ENCODE measurements around the gene CANX. TPM values are rescaled to one million over a fixed set of nuclear protein-coding genes. Genes with fewer than 3 reads are reported as not detected.

The CANX gene
- polyA plus RNA-seq, 2 of the 4 experiments (the other 2 are of a cell fraction): 433 to 1,000 TPM

- ATAC-seq (no peak), DNase-seq (ENCODE audit: low read depth in 1 of 2, low spot score in 1 of 2) (no peak), FAIRE-seq (no peak)
- CTCF ChIA-PET: interaction anchor here (1.2 to 1.6 kb wide), 4 partner anchors 18 to 35 kb away, joined by 3 to 5 read pairs (median 4); no protein-coding TSS in a partner anchor
- Histone ChIP-seq H3K9me3 (no peaks in the 10 kb centered on the region), H3K4me2 (no peak overlapping the region), H3K4me3 (no peak overlapping the region), H3K27ac (no peak overlapping the region), H3K4me1 (peaks cover 17% of the 10 kb centered on the region)
- no peak for TF ChIP-seq HOXB5 (CRISPR knock-in tag; IDR thresholded peaks at IDR 0.05)
- no peak for TF ChIP-seq MAFK (IDR thresholded peaks at IDR 0.05; ENCODE audit: partially characterized antibody)
- no peak for TF ChIP-seq ZC3H11A (IDR thresholded peaks at IDR 0.05)
- no peak for TF ChIP-seq CBX8 (IDR thresholded peaks at IDR 0.05)
- TF ChIP-seq ESRRA (IDR thresholded peaks at IDR 0.05; ENCODE audit: borderline replicate concordance, low read length): no peak
- TF ChIP-seq TFCP2L1 (CRISPR knock-in tag; IDR thresholded peaks at IDR 0.05): no peak
- TF ChIP-seq CBX2 (IDR thresholded peaks at IDR 0.05; ENCODE audit: borderline replicate concordance, low read depth): no peak
- no peak for TF ChIP-seq KDM5A (IDR thresholded peaks at IDR 0.05)
- TF ChIP-seq FOXS1 (CRISPR knock-in tag; IDR thresholded peaks at IDR 0.05): no peak
- TF ChIP-seq ZFP36 (IDR thresholded peaks at IDR 0.05; ENCODE audit: borderline replicate concordance, partially characterized antibody): no peak
- no peak for TF ChIP-seq REST (IDR thresholded peaks at IDR 0.05)
- POLR2A ChIA-PET: no interaction called here
- WGBS (ENCODE audit: missing lambda C conversion rate): 90% methylated on average over 4 of the region's 4 CpGs
Measured at GRCh38 chr5:179729303-179729702, 30.5 kb downstream of the CANX start.

DNA sequence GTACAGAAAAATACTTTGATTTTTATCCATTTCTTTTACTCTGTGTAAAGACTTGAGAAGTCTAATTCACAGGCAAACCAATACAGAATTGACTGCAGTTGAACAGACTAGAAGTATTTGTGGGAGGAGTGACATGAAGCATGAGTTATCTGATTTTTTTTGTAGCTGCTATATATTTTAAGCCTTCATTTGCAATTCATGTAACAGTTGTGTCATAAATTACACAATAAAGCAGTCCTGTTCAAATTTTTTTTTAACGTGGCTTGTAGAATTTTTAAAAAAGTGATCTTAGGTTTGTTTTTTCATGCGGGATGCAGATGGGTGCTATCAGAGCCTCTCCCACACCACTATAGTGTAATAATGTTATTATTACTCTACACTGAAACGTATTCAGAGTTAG, 31.0 kb downstream of the CANX start:
- Histone ChIP-seq H3K9me3 (no peaks in the 10 kb centered on the region), H3K4me2 (no peak overlapping the region), H3K4me1 (peaks cover 21% of the 10 kb centered on the region), H3K4me3 (no peak overlapping the region), H3K27ac (no peak overlapping the region)
- FAIRE-seq (no peak), ATAC-seq (no peak), DNase-seq (ENCODE audit: low read depth in 1 of 2, low spot score in 1 of 2) (no peak)
- CTCF ChIA-PET: interaction anchor here (1.1 to 1.6 kb wide), 5 partner anchors 18 to 61 kb away, joined by 3 to 5 read pairs (median 3); no protein-coding TSS in a partner anchor
- POLR2A ChIA-PET: no interaction called here
- 88% methylated on average over 3 of the region's 3 CpGs for WGBS (ENCODE audit: missing lambda C conversion rate)
- TF ChIP-seq, protein P1, sequence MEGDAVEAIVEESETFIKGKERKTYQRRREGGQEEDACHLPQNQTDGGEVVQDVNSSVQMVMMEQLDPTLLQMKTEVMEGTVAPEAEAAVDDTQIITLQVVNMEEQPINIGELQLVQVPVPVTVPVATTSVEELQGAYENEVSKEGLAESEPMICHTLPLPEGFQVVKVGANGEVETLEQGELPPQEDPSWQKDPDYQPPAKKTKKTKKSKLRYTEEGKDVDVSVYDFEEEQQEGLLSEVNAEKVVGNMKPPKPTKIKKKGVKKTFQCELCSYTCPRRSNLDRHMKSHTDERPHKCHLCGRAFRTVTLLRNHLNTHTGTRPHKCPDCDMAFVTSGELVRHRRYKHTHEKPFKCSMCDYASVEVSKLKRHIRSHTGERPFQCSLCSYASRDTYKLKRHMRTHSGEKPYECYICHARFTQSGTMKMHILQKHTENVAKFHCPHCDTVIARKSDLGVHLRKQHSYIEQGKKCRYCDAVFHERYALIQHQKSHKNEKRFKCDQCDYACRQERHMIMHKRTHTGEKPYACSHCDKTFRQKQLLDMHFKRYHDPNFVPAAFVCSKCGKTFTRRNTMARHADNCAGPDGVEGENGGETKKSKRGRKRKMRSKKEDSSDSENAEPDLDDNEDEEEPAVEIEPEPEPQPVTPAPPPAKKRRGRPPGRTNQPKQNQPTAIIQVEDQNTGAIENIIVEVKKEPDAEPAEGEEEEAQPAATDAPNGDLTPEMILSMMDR (IDR thresholded peaks at IDR 0.05): no peak
- TF ChIP-seq HOXB5 (CRISPR knock-in tag; IDR thresholded peaks at IDR 0.05): no peak
- no peak for TF ChIP-seq CHD2 (IDR thresholded peaks at IDR 0.05; ENCODE audit: low read length, partially characterized antibody)
- TF ChIP-seq POLR2AphosphoS2 (conservative IDR thresholded peaks at IDR 0.05; ENCODE audit: low read length): no peak
- TF ChIP-seq, protein P2, sequence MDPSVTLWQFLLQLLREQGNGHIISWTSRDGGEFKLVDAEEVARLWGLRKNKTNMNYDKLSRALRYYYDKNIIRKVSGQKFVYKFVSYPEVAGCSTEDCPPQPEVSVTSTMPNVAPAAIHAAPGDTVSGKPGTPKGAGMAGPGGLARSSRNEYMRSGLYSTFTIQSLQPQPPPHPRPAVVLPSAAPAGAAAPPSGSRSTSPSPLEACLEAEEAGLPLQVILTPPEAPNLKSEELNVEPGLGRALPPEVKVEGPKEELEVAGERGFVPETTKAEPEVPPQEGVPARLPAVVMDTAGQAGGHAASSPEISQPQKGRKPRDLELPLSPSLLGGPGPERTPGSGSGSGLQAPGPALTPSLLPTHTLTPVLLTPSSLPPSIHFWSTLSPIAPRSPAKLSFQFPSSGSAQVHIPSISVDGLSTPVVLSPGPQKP (IDR thresholded peaks at IDR 0.05; ENCODE audit: low read depth, low read length): no peak
- TF ChIP-seq, protein P3, sequence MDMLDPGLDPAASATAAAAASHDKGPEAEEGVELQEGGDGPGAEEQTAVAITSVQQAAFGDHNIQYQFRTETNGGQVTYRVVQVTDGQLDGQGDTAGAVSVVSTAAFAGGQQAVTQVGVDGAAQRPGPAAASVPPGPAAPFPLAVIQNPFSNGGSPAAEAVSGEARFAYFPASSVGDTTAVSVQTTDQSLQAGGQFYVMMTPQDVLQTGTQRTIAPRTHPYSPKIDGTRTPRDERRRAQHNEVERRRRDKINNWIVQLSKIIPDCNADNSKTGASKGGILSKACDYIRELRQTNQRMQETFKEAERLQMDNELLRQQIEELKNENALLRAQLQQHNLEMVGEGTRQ (IDR thresholded peaks at IDR 0.05): no peak
- no peak for TF ChIP-seq NFE2L2 (conservative IDR thresholded peaks at IDR 0.05; ENCODE audit: low read length)
- no peak for TF ChIP-seq KDM5A (IDR thresholded peaks at IDR 0.05)
- TF ChIP-seq BHLHE40 (IDR thresholded peaks at IDR 0.05; ENCODE audit: low read depth, low read length): no peak
- TF ChIP-seq PHF8 (IDR thresholded peaks at IDR 0.05; ENCODE audit: borderline replicate concordance, low read depth): no peak
- no peak for TF ChIP-seq HOXB13 (CRISPR knock-in tag; IDR thresholded peaks at IDR 0.05; ENCODE audit: low read depth)
- TF ChIP-seq, protein P4, sequence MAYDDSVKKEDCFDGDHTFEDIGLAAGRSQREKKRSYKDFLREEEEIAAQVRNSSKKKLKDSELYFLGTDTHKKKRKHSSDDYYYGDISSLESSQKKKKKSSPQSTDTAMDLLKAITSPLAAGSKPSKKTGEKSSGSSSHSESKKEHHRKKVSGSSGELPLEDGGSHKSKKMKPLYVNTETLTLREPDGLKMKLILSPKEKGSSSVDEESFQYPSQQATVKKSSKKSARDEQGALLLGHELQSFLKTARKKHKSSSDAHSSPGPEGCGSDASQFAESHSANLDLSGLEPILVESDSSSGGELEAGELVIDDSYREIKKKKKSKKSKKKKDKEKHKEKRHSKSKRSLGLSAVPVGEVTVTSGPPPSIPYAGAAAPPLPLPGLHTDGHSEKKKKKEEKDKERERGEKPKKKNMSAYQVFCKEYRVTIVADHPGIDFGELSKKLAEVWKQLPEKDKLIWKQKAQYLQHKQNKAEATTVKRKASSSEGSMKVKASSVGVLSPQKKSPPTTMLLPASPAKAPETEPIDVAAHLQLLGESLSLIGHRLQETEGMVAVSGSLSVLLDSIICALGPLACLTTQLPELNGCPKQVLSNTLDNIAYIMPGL (CRISPR knock-in tag; IDR thresholded peaks at IDR 0.05; ENCODE audit: borderline replicate concordance): no peak
- no peak for TF ChIP-seq ESRRA (IDR thresholded peaks at IDR 0.05; ENCODE audit: borderline replicate concordance, low read length)
- TF ChIP-seq MYC (IDR thresholded peaks at IDR 0.05; ENCODE audit: borderline replicate concordance, low read length): no peak
- no peak for TF ChIP-seq ZFP36 (IDR thresholded peaks at IDR 0.05; ENCODE audit: borderline replicate concordance, partially characterized antibody)
- no peak for TF ChIP-seq HOXA7 (CRISPR knock-in tag; IDR thresholded peaks at IDR 0.05)
- no peak for TF ChIP-seq NPAS2 (CRISPR knock-in tag; IDR thresholded peaks at IDR 0.05; ENCODE audit: borderline replicate concordance)
- TF ChIP-seq NR3C1 (IDR thresholded peaks at IDR 0.05): no peak
- TF ChIP-seq FOXS1 (CRISPR knock-in tag; IDR thresholded peaks at IDR 0.05): no peak
